ENCODE data around the gene MLH1.
A peak's percentile ranks its signal among the peaks of the same experiment; 100 is the strongest.
"Not testable (repeated sequence)": the region's sequence is repeated elsewhere in the genome, so short reads cannot be mapped to it uniquely, and the experiment has no call there.

The MLH1 gene

GRCh38 chr3:37039161-37039846 is 46.0 kb downstream of the MLH1 start:
- Histone ChIP-seq H3K36me3 (peaks cover 27 to 62% (median 29%) of the 10 kb centered on the region in 3 donors), H3K4me1 (peaks cover 0 to 21% (median 7%) of the 10 kb centered on the region in 4 donors), H3K27me3 (no peaks in the 10 kb centered on the region), H3K4me3 (no peak overlapping the region), H3K9me3 (no peaks in the 10 kb centered on the region), H3K27ac (no peak overlapping the region)
- TF ChIP-seq CTCF (IDR thresholded peaks at IDR 0.05): no peak
- DNase-seq: no peak
- intact Hi-C loops (cut with DNase I; ENCODE audit: low total_unique reads): no loop called here

DNA sequence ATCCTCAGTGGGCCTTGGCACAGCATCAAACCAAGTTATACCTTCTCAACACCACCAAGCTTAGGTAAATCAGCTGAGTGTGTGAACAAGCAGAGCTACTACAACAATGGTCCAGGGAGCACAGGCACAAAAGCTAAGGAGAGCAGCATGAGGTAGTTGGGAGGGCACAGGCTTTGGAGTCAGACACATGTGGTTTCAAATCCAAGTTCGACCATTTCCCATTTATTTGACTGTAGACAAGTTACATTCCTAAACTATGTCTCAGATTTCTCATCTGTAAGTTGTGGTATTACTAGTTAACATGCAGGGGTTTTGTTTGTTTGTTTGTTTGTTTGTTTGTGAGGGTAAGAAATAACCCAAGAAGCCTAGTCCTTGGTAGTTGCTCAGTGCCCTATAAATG is 46.9 kb downstream of the MLH1 start:
- Histone ChIP-seq H3K4me1 (peaks cover 0 to 21% (median 7%) of the 10 kb centered on the region in 4 donors), H3K36me3 (peaks cover 26 to 60% (median 27%) of the 10 kb centered on the region in 3 donors), H3K27me3 (no peaks in the 10 kb centered on the region), H3K27ac (no peak overlapping the region), H3K9me3 (no peaks in the 10 kb centered on the region), H3K4me3 (no peak overlapping the region)
- DNase-seq: no peak
- intact Hi-C loops (cut with DNase I; ENCODE audit: low total_unique reads): no loop called here
- TF ChIP-seq CTCF (IDR thresholded peaks at IDR 0.05): no peak

DNA sequence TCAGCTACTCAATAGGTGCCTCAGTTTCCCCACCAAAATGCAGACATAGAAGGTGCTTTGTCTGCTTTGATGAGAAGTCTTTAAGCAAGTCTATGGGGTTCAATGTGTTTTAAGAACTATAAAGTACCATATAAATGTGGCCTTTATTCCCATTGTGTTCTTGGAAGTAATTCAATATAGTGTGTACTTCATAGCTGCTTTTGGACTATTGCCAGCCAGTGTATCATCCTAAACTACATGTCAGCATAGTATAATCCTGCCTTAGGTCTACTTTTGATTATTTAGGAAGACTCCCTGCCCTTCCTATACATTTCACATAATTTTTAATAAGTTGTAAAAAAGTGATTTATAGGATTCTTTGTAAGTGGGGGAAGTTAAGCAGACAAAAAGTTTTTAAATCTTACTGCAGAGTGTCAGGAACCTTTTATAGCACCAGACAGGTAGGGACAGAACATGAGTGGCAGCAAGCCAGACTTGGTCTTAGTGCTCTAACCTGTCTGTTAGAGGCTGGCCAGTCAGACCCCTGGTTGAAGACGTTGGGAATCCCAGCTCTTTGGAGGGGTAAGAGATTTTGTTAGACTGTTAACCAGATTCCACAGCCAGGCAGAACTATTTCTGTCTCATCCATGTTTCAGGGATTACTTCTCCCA is 48.4 kb downstream of the MLH1 start:
- intact Hi-C loops (cut with DNase I; ENCODE audit: low total_unique reads): no loop called here
- no peak for TF ChIP-seq CTCF (IDR thresholded peaks at IDR 0.05)
- peaks cover 0 to 21% (median 7%) of the 10 kb centered on the region in 4 donors for H3K4me1 ChIP-seq
- peaks cover 13 to 47% (median 16%) of the 10 kb centered on the region in 3 donors for H3K36me3 ChIP-seq
- no peak overlapping the region for H3K4me3 ChIP-seq
- no peaks in the 10 kb centered on the region for H3K27me3 ChIP-seq
- peak overlapping the region; percentile 48 to 50 for H3K27ac ChIP-seq
- H3K9me3 ChIP-seq: no peaks in the 10 kb centered on the region
- DNase-seq: no peak

- Histone ChIP-seq H3K4me1 (peaks cover 0 to 21% (median 7%) of the 10 kb centered on the region in 4 donors), H3K36me3 (peaks cover 19 to 48% (median 26%) of the 10 kb centered on the region in 3 donors), H3K27ac (peak overlapping the region; percentile 48 to 50)
- H3K4me3 ChIP-seq; intact Hi-C loops (cut with DNase I; ENCODE audit: low total_unique reads); DNase-seq; H3K9me3 ChIP-seq; H3K27me3 ChIP-seq: not testable (repeated sequence)
Observed at GRCh38 chr3:37042712-37043111, 49.4 kb downstream of the MLH1 start.

GRCh38 chr3:37050282-37050681 is 57.0 kb downstream of the MLH1 start:
- H3K4me3 ChIP-seq: no peak overlapping the region
- H3K36me3 ChIP-seq: peaks cover 54 to 61% (median 55%) of the 10 kb centered on the region in 3 donors
- no peak for TF ChIP-seq CTCF (IDR thresholded peaks at IDR 0.05)
- H3K27ac ChIP-seq: peak overlapping the region; percentile 27 to 53
- no peaks in the 10 kb centered on the region for H3K9me3 ChIP-seq
- intact Hi-C loops (cut with DNase I; ENCODE audit: low total_unique reads): no loop called here
- peaks cover 0 to 62% (median 31%) of the 10 kb centered on the region in 4 donors for H3K4me1 ChIP-seq
- H3K27me3 ChIP-seq: no peaks in the 10 kb centered on the region
- DNase-seq: no peak

GRCh38 chr3:37052860-37053259 is 59.5 kb downstream of the MLH1 start:
- Histone ChIP-seq H3K27ac (peak overlapping the region; percentile 69 to 71), H3K27me3 (no peaks in the 10 kb centered on the region), H3K4me1 (peaks cover 0 to 86% (median 47%) of the 10 kb centered on the region in 4 donors), H3K4me3 (no peak overlapping the region), H3K36me3 (peaks cover 42 to 58% (median 48%) of the 10 kb centered on the region in 3 donors), H3K9me3 (no peaks in the 10 kb centered on the region)
- TF ChIP-seq CTCF (IDR thresholded peaks at IDR 0.05): no peak
- no peak for DNase-seq
- intact Hi-C loops (cut with DNase I; ENCODE audit: low total_unique reads): no loop called here

Data from tibial artery (tissue), 4 donors.